Smooth muscle cell (in vitro differentiated cells): ENCODE data around the gene ERBB2. TPM values are rescaled to one million over a fixed set of nuclear protein-coding genes. Genes with fewer than 3 reads are reported as not detected.

ENCODE experiments used
- DNase-seq: peaks from one replicate; lab custom pipeline; 2025; ENCODE audit not compliant: unreplicated experiment; lab: John Stamatoyannopoulos, UW
- H2AFZ ChIP-seq: fragments of 200-600 bp; sonication (generic); 2 replicates; pipeline ENCODE4 v1.6.0; 2016; ENCODE audit warnings: antibody characterized with exemption, low read depth, mild to moderate bottlenecking
- H3F3A ChIP-seq: fragments of 200-600 bp; sonication (generic); 2 replicates; pipeline ENCODE4 v1.6.0; 2017; ENCODE audit warnings: antibody characterized with exemption, low read depth
- H3K27ac ChIP-seq: fragments of 200-600 bp; sonication (generic); 2 replicates; pipeline ENCODE4 v1.5.1; 2016; ENCODE audit warnings: low read depth, mild to moderate bottlenecking
- H3K27me3 ChIP-seq: fragments of 200-600 bp; sonication (generic); 2 replicates; pipeline ENCODE4 v1.6.1; 2016; ENCODE audit warnings: low read depth, mild to moderate bottlenecking
- H3K36me3 ChIP-seq: fragments of 200-600 bp; sonication (generic); 2 replicates; pipeline ENCODE4 v1.5.1; 2016; ENCODE audit warnings: low read depth
- H3K4me1 ChIP-seq: fragments of 200-600 bp; sonication (generic); 2 replicates; pipeline ENCODE4 v1.5.1; 2016; ENCODE audit warnings: low read depth
- H3K4me2 ChIP-seq: fragments of 200-600 bp; sonication (generic); 2 replicates; pipeline ENCODE4 v1.6.0; 2016; ENCODE audit warnings: mild to moderate bottlenecking
- H3K4me3 ChIP-seq: fragments of 200-600 bp; sonication (generic); 2 replicates; pipeline ENCODE4 v1.5.1; 2016; ENCODE audit warnings: mild to moderate bottlenecking
- H3K79me2 ChIP-seq: fragments of 200-600 bp; sonication (generic); 2 replicates; pipeline ENCODE4 v1.6.0; 2016; ENCODE audit warnings: low read depth, mild to moderate bottlenecking
- H3K9ac ChIP-seq: fragments of 200-600 bp; sonication (generic); 2 replicates; pipeline ENCODE4 v1.6.0; 2016; ENCODE audit warnings: low read depth
- H3K9me3 ChIP-seq: fragments of 200-600 bp; sonication (generic); replicated peaks from 2 replicates; pipeline ENCODE4 v1.5.1; 2016; ENCODE audit warnings: low read depth
- H4K20me1 ChIP-seq: fragments of 200-600 bp; sonication (generic); 2 replicates; pipeline ENCODE4 v1.6.0; 2016; ENCODE audit warnings: low read depth
- WGBS: methylation state at CpG from one replicate; pipeline ENCODE4 v1.1.7; 2016; ENCODE audit warnings: low lambda C conversion rate; 5-methylcytosine and 5-hydroxymethylcytosine counted together
- microRNA-seq: library from miRNA; unstranded; fragments of <30 nt; microRNA quantifications from one replicate; pipeline ENCODE4, GENCODE V29; 2016; ENCODE audit warnings: borderline number of aligned reads
- polyA plus RNA-seq: library from polyadenylated mRNA; unstranded; fragments of >200 nt; fragmentation: Nextera tagmentation; extraction: Ambion mirVana; gene quantifications from 2 replicates; pipeline ENCODE4 v1.2.1, GENCODE V29; 2016
- small RNA-seq: library from RNA; depleted of rRNA; stranded (forward); fragments of <200 nt; gene quantifications from one replicate; pipeline ENCODE3, GENCODE V24; 2014
- total RNA-seq: library from RNA; depleted of rRNA; stranded (reverse); fragments of >200 nt; gene quantifications from 2 replicates; pipeline ENCODE4 v1.2.3, GENCODE V29; 2014
- TF ChIP-seq, protein P1 (sequence below): fragments of 200-600 bp; sonication (generic); IDR thresholded peaks from 2 replicates; pipeline ENCODE4 v1.5.1; 2017; ENCODE audit warnings: borderline replicate concordance, mild to moderate bottlenecking, antibody characterized with exemption; ENCODE audit not compliant: insufficient read depth, poor library complexity, severe bottlenecking

Gene ERBB2
- total and polyA plus RNA-seq, 2 experiments from 2014 or later: 49.4 to 53.6 TPM

DNA sequence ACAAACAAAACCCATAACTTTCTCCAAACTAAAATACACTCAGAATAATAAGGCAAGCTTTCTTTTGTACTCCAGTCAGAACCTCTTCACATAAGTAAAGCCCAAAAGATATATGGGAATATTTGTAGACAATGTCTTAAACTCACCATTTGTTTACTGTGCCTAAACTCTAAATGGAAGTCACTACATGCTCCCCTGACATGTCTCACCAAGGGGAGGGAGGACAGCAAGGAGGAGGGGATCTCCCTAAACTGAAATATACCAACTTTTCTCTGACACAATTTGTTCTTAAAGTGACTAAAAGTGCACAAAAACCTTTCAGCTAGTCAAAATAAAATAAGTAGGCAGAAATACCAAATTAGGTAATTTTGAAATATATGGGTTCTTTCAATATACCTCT is 76.4 kb downstream of the ERBB2 start:
- Histone ChIP-seq H3K27me3 (peaks cover 18% of the 10 kb centered on the region), H4K20me1 (no peaks in the 10 kb centered on the region), H3K4me3 (no peak overlapping the region)

DNA sequence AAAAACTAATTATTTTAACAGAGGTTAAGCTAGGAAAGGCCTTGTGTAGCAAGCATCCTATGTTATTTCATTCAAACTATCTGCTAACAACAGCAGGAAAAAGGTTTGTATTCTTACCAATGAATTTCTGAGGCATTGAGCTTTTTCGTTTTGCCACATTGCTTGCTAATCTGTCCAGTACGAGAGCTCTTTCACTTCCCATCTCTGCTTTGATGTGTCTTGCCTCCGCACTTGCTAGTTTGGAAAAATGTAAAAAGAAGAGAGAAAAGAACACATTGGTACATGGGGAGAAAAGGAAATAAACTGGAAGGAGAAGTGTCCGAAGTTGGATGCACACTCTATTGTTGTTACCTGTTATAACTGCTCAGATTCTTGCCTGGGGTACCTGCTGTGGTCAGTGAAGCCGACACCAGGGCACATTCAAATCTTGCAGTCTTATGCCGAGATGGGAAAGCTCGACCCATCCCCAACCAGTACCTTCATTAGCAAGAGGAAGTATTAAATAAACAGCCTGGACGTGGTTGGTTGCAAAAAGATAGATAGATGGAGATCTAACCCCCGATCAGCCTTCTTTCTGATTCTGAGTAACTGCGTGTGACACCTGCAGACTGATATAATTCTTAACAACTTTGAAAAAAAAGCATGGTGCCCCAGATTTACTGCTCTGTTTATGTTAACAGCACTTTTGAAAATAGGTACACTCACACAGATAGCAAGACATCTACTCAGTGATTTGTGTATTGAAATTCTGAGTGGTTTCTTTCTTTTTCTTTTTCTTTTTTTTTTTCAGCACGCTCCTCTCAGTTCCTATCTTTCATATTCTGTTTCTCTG is 77.9 kb downstream of the ERBB2 start:
- TF ChIP-seq, protein P1, sequence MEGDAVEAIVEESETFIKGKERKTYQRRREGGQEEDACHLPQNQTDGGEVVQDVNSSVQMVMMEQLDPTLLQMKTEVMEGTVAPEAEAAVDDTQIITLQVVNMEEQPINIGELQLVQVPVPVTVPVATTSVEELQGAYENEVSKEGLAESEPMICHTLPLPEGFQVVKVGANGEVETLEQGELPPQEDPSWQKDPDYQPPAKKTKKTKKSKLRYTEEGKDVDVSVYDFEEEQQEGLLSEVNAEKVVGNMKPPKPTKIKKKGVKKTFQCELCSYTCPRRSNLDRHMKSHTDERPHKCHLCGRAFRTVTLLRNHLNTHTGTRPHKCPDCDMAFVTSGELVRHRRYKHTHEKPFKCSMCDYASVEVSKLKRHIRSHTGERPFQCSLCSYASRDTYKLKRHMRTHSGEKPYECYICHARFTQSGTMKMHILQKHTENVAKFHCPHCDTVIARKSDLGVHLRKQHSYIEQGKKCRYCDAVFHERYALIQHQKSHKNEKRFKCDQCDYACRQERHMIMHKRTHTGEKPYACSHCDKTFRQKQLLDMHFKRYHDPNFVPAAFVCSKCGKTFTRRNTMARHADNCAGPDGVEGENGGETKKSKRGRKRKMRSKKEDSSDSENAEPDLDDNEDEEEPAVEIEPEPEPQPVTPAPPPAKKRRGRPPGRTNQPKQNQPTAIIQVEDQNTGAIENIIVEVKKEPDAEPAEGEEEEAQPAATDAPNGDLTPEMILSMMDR: no peak

More for the DNA sequence above, 76.4 kb downstream of the ERBB2 start:
- H3K9me3 ChIP-seq: no peaks in the 10 kb centered on the region
- H3K79me2 ChIP-seq: no peaks in the 10 kb centered on the region
- H3K36me3 ChIP-seq: no peaks in the 10 kb centered on the region
- no peak overlapping the region for H2AFZ ChIP-seq
- no peaks in the 10 kb centered on the region for H3K4me1 ChIP-seq
- TF ChIP-seq, protein P1: no peak
- H3F3A ChIP-seq: no peaks in the 10 kb centered on the region
- H3K27ac ChIP-seq: no peak overlapping the region
- DNase-seq: no peak
- H3K4me2 ChIP-seq: no peak overlapping the region
- H3K9ac ChIP-seq: no peak overlapping the region

More for the DNA sequence above, 77.9 kb downstream of the ERBB2 start:
- no peaks in the 10 kb centered on the region for H3K79me2 ChIP-seq
- peaks cover 18% of the 10 kb centered on the region for H3K27me3 ChIP-seq
- H3K27ac ChIP-seq: no peak overlapping the region
- no peak overlapping the region for H3K4me2 ChIP-seq
- H3K36me3 ChIP-seq: no peaks in the 10 kb centered on the region
- peaks cover 9% of the 10 kb centered on the region for H3K4me1 ChIP-seq
- no peak overlapping the region for H3K9ac ChIP-seq
- no peaks in the 10 kb centered on the region for H3K9me3 ChIP-seq
- no peaks in the 10 kb centered on the region for H3F3A ChIP-seq
- 80% methylated on average over 11 of the region's 11 CpGs for whole genome bisulfite sequencing
- no peak for DNase-seq
- no peaks in the 10 kb centered on the region for H4K20me1 ChIP-seq
- no peak overlapping the region for H3K4me3 ChIP-seq
- H2AFZ ChIP-seq: no peak overlapping the region

Small RNA genes lying within 50 kb of the gene (microRNA-seq; reads per million reads assigned to microRNA genes)
- gene MIR4728: 1.8 reads per million

Small RNA genes lying within 50 kb of the gene (small RNA-seq; reads per million reads assigned to genes)
- 0.18 reads per million for gene MIR4728

Other genes with a start within 250 kb of the ERBB2 start
- gene MED1, start 248.8 kb upstream of the ERBB2 start, total RNA-seq: 20.7 and 25.3 TPM in 2 replicates
- 9.5 and 11.2 TPM in 2 replicates for gene MED1, start 248.8 kb upstream of the ERBB2 start, polyA plus RNA-seq
- 31.9 and 37.7 TPM in 2 replicates for gene CDK12, start 238.6 kb upstream of the ERBB2 start, total RNA-seq
- gene CDK12, start 238.6 kb upstream of the ERBB2 start, polyA plus RNA-seq: 5.8 and 7.1 TPM in 2 replicates
- gene NEUROD2, start 92.1 kb upstream of the ERBB2 start, total RNA-seq: not detected in 2 replicates
- 0.19 and 0.25 TPM in 2 replicates for gene NEUROD2, start 92.1 kb upstream of the ERBB2 start, polyA plus RNA-seq
- 1.7 TPM in 1 of 2 replicates, not detected in the other for gene PPP1R1B, start 73.1 kb upstream of the ERBB2 start, total RNA-seq
- gene PPP1R1B, start 73.1 kb upstream of the ERBB2 start, polyA plus RNA-seq: not detected in 2 replicates
- 33.7 and 37.5 TPM in 2 replicates for gene STARD3, start 62.9 kb upstream of the ERBB2 start, total RNA-seq
- 53.3 and 61.8 TPM in 2 replicates for gene STARD3, start 62.9 kb upstream of the ERBB2 start, polyA plus RNA-seq
- 1.1 TPM in 1 of 2 replicates, not detected in the other for gene TCAP, start 34.7 kb upstream of the ERBB2 start, total RNA-seq
- gene TCAP, start 34.7 kb upstream of the ERBB2 start, polyA plus RNA-seq: 0.41 and 0.69 TPM in 2 replicates
- not detected in 2 replicates for gene PNMT, start 31.6 kb upstream of the ERBB2 start, total RNA-seq
- gene PNMT, start 31.6 kb upstream of the ERBB2 start, polyA plus RNA-seq: 0.23 and 1.3 TPM in 2 replicates
- gene PGAP3, start 12.0 kb upstream of the ERBB2 start, total RNA-seq: 16.5 and 19.4 TPM in 2 replicates
- 19.1 and 26.4 TPM in 2 replicates for gene PGAP3, start 12.0 kb upstream of the ERBB2 start, polyA plus RNA-seq
- 33.5 and 55.8 TPM in 2 replicates for gene MIEN1, start 30.5 kb downstream of the ERBB2 start, total RNA-seq
- 70.7 and 71.5 TPM in 2 replicates for gene MIEN1, start 30.5 kb downstream of the ERBB2 start, polyA plus RNA-seq
- gene GRB7, start 37.9 kb downstream of the ERBB2 start, total RNA-seq: 2.7 and 3.6 TPM in 2 replicates
- 4.1 and 9.1 TPM in 2 replicates for gene GRB7, start 37.9 kb downstream of the ERBB2 start, polyA plus RNA-seq
- gene IKZF3, start 164.2 kb downstream of the ERBB2 start, total RNA-seq: under 0.01 and 0.40 TPM in 2 replicates
- not detected in 2 replicates for gene IKZF3, start 164.2 kb downstream of the ERBB2 start, polyA plus RNA-seq
- gene ZPBP2, start 168.1 kb downstream of the ERBB2 start, total RNA-seq: not detected in 2 replicates
- not detected in 2 replicates for gene ZPBP2, start 168.1 kb downstream of the ERBB2 start, polyA plus RNA-seq
- 16.4 TPM in 2 replicates for gene GSDMB, start 218.6 kb downstream of the ERBB2 start, total RNA-seq
- 6.6 and 12.6 TPM in 2 replicates for gene GSDMB, start 218.6 kb downstream of the ERBB2 start, polyA plus RNA-seq
- gene ORMDL3, start 227.5 kb downstream of the ERBB2 start, total RNA-seq: 29.8 and 43.5 TPM in 2 replicates
- 24.7 and 34.9 TPM in 2 replicates for gene ORMDL3, start 227.5 kb downstream of the ERBB2 start, polyA plus RNA-seq
- gene LRRC3C, start 227.7 kb downstream of the ERBB2 start, total RNA-seq: not detected in 2 replicates
- gene LRRC3C, start 227.7 kb downstream of the ERBB2 start, polyA plus RNA-seq: not detected in 2 replicates